CD4-positive, CD25-positive, alpha-beta regulatory T cell (primary cell): Measurements from ENCODE around the gene BPTF. TPM values are rescaled to one million over a fixed set of nuclear protein-coding genes. Genes with fewer than 3 reads are reported as not detected.
"Not testable (repeated sequence)": the region's sequence is repeated elsewhere in the genome, so short reads cannot be mapped to it uniquely, and the experiment has no call there.

Experiments
- ATAC-seq, 2 donors: fragments of 150-1000 bp; cut with Tn5 transposase; one replicate each; pipeline ENCODE4 v1.10.0; 2021; ENCODE audit warnings: low read depth in 2 of 2, moderate number of reproducible peaks in 2 of 2, moderate library complexity in 1 of 2
- DNase-seq, 3 donors: peaks; one replicate each; pipeline versions ENCODE4 v3.0.0 to v3.0.0-alpha.2; 2012 to 2022; ENCODE audit warnings: mixed read lengths in 1 of 3
- H3K27ac ChIP-seq: one replicate; pipeline ENCODE4 v1.7.0; 2013; ENCODE audit warnings: mild to moderate bottlenecking, low read length; ENCODE audit not compliant: insufficient read depth, poor library complexity, severe bottlenecking
- H3K27me3 ChIP-seq: one replicate; pipeline ENCODE4 v1.7.0; 2013; ENCODE audit warnings: low read length; ENCODE audit not compliant: control insufficient read depth, insufficient read depth
- H3K36me3 ChIP-seq: one replicate; pipeline ENCODE4 v1.7.0; 2013; ENCODE audit warnings: mild to moderate bottlenecking, low read length, moderate library complexity; ENCODE audit not compliant: control insufficient read depth, insufficient read depth
- H3K4me1 ChIP-seq: 2 replicates; pipeline ENCODE4 v1.7.0; 2013; ENCODE audit warnings: mild to moderate bottlenecking, low read length; ENCODE audit not compliant: insufficient read depth, control insufficient read depth, poor library complexity, severe bottlenecking
- H3K4me3 ChIP-seq: one replicate; pipeline ENCODE4 v1.7.0; 2013; ENCODE audit warnings: low read depth, mild to moderate bottlenecking, low read length, moderate library complexity
- H3K9me3 ChIP-seq, 2 experiments: 1 replicate in 1 of 2; 2 replicates in 1 of 2; pipeline ENCODE4 v1.7.0; 2013; ENCODE audit warnings: low read length in 2 of 2, mild to moderate bottlenecking in 1 of 2, moderate library complexity in 1 of 2; ENCODE audit not compliant: control insufficient read depth in 2 of 2
- H3K27ac Mint-ChIP-seq, 3 donors: one replicate each; pipeline ENCODE4 v1.8.0; 2020 to 2022; ENCODE audit warnings: mild to moderate bottlenecking in 3 of 3, mixed read lengths in 3 of 3, moderate library complexity in 2 of 3
- H3K27me3 Mint-ChIP-seq: one replicate; pipeline ENCODE4 v1.8.0; 2022; ENCODE audit warnings: mild to moderate bottlenecking, mixed read lengths
- H3K36me3 Mint-ChIP-seq: one replicate; pipeline ENCODE4 v1.8.0; 2020; ENCODE audit warnings: mixed read lengths
- H3K4me1 Mint-ChIP-seq, 4 donors: one replicate each; pipeline ENCODE4 v1.8.0; 2020 to 2022; ENCODE audit warnings: mixed read lengths in 4 of 4, mild to moderate bottlenecking in 1 of 4
- H3K4me3 Mint-ChIP-seq, 4 donors: one replicate each; pipeline ENCODE4 v1.8.0; 2020 to 2022; ENCODE audit warnings: mild to moderate bottlenecking in 4 of 4, mixed read lengths in 4 of 4, moderate library complexity in 3 of 4
- H3K9me3 Mint-ChIP-seq, 7 donors: one replicate each; pipeline ENCODE4 v1.8.0; 2020 to 2022; ENCODE audit warnings: mixed read lengths in 7 of 7, mild to moderate bottlenecking in 3 of 7, moderate library complexity in 2 of 7
- polyA plus RNA-seq, 4 donors: library from polyadenylated mRNA; unstranded; fragments of 300-500 nt; fragmentation: Illumina TruSeq; gene quantifications; one replicate each; pipeline ENCODE4 v1.2.3, GENCODE V29; 2021
- total RNA-seq: library from RNA; stranded (reverse); gene quantifications from one replicate; pipeline ENCODE4 v1.2.3, GENCODE V29; 2022

Gene BPTF
- total and polyA plus RNA-seq, 5 donors from 2014 or later = 7.5 to 157 (median 13.0) TPM

- Mint-ChIP-seq H3K36me3 (peaks cover 8% of the 10 kb centered on the region), H3K27ac (peak overlapping the region in 1 of 3 donors; percentile 65)
- peaks cover 40% of the 10 kb centered on the region for H3K4me1 ChIP-seq
Observed at GRCh38 chr17:67837965-67838364, 12.7 kb downstream of the BPTF start.

GRCh38 chr17:67838538-67838937 lies 13.2 kb downstream of the BPTF start:
- Histone ChIP-seq H3K36me3 (no peaks in the 10 kb centered on the region), H3K4me1 (peaks cover 40% of the 10 kb centered on the region), H3K27me3 (no peaks in the 10 kb centered on the region), H3K4me3 (peak overlapping the region; percentile 21), H3K9me3 (no peaks in the 10 kb centered on the region), H3K27ac (no peak overlapping the region)
- Mint-ChIP-seq H3K36me3 (peaks cover 5% of the 10 kb centered on the region), H3K27ac (no peak overlapping the region), H3K4me1 (peaks cover 39 to 86% (median 68%) of the 10 kb centered on the region in 4 donors), H3K27me3 (no peaks in the 10 kb centered on the region), H3K9me3 (no peaks in the 10 kb centered on the region), H3K4me3 (peak overlapping the region in 2 of 4 donors; percentile 2 to 15)
- ATAC-seq (no peak), DNase-seq (no peak)

More at GRCh38 chr17:67837965-67838364, 12.7 kb downstream of the BPTF start:
- H3K9me3 ChIP-seq = no peaks in the 10 kb centered on the region
- DNase-seq = no peak
- H3K4me3 ChIP-seq = no peak overlapping the region
- H3K9me3 Mint-ChIP-seq = no peaks in the 10 kb centered on the region
- peak overlapping the region in 2 of 4 donors; percentile 2 to 11 for H3K4me3 Mint-ChIP-seq
- H3K36me3 ChIP-seq = peaks cover 3% of the 10 kb centered on the region
- no peaks in the 10 kb centered on the region for H3K27me3 Mint-ChIP-seq
- H3K27ac ChIP-seq = no peak overlapping the region
- no peaks in the 10 kb centered on the region for H3K27me3 ChIP-seq
- ATAC-seq = no peak
- H3K4me1 Mint-ChIP-seq = peaks cover 39 to 90% (median 73%) of the 10 kb centered on the region in 4 donors

GRCh38 chr17:67841992-67842391 lies 16.7 kb downstream of the BPTF start:
- no peak overlapping the region for H3K27ac ChIP-seq
- DNase-seq (no peak), ATAC-seq (no peak)
- no peaks in the 10 kb centered on the region for H3K9me3 Mint-ChIP-seq
- no peak overlapping the region for H3K4me3 Mint-ChIP-seq
- H3K27ac Mint-ChIP-seq = peak overlapping the region in 1 of 3 donors; percentile 42
- no peaks in the 10 kb centered on the region for H3K27me3 ChIP-seq
- no peaks in the 10 kb centered on the region for H3K9me3 ChIP-seq
- peaks cover 26 to 73% (median 50%) of the 10 kb centered on the region in 4 donors for H3K4me1 Mint-ChIP-seq
- peaks cover 23% of the 10 kb centered on the region for H3K4me1 ChIP-seq
- H3K36me3 ChIP-seq = no peaks in the 10 kb centered on the region
- no peak overlapping the region for H3K4me3 ChIP-seq
- H3K27me3 Mint-ChIP-seq = no peaks in the 10 kb centered on the region
- peaks cover 4% of the 10 kb centered on the region for H3K36me3 Mint-ChIP-seq

- Mint-ChIP-seq H3K4me3 (no peak overlapping the region), H3K9me3 (no peaks in the 10 kb centered on the region), H3K36me3 (peaks cover 4% of the 10 kb centered on the region), H3K27me3 (no peaks in the 10 kb centered on the region), H3K27ac (peak overlapping the region in 2 of 3 donors; percentile 12 to 42), H3K4me1 (peaks cover 26 to 69% (median 46%) of the 10 kb centered on the region in 4 donors)
- Histone ChIP-seq H3K4me1 (peaks cover 21% of the 10 kb centered on the region), H3K9me3 (no peaks in the 10 kb centered on the region), H3K36me3 (no peaks in the 10 kb centered on the region), H3K4me3 (no peak overlapping the region), H3K27me3 (no peaks in the 10 kb centered on the region), H3K27ac (no peak overlapping the region)
- DNase-seq (no peak), ATAC-seq (no peak)
Observed at GRCh38 chr17:67842648-67843047, 17.3 kb downstream of the BPTF start.

GRCh38 chr17:67845374-67845773 lies 20.1 kb downstream of the BPTF start:
- Histone ChIP-seq H3K27me3 (no peaks in the 10 kb centered on the region), H3K9me3 (no peaks in the 10 kb centered on the region), H3K36me3 (no peaks in the 10 kb centered on the region), H3K4me1 (peaks cover 3% of the 10 kb centered on the region), H3K4me3 (no peak overlapping the region), H3K27ac (no peak overlapping the region)
- Mint-ChIP-seq H3K27me3 (no peaks in the 10 kb centered on the region), H3K27ac (peak overlapping the region in 1 of 3 donors; percentile 20), H3K4me3 (no peak overlapping the region), H3K4me1 (peaks cover 17 to 61% (median 43%) of the 10 kb centered on the region in 4 donors), H3K9me3 (no peaks in the 10 kb centered on the region), H3K36me3 (peaks cover 13% of the 10 kb centered on the region)
- no peak for DNase-seq
- ATAC-seq = no peak

- peaks cover 17% of the 10 kb centered on the region for H3K36me3 Mint-ChIP-seq
- not testable (repeated sequence) for ATAC-seq, H3K4me3 ChIP-seq, H3K36me3 ChIP-seq, H3K27ac Mint-ChIP-seq, DNase-seq, H3K27me3 ChIP-seq, H3K9me3 ChIP-seq, H3K27ac ChIP-seq, H3K27me3 Mint-ChIP-seq, H3K4me1 ChIP-seq, H3K9me3 Mint-ChIP-seq, H3K4me3 Mint-ChIP-seq
- peaks cover 18 to 63% (median 43%) of the 10 kb centered on the region in 4 donors for H3K4me1 Mint-ChIP-seq
Observed at GRCh38 chr17:67848189-67848588, 22.9 kb downstream of the BPTF start.

GRCh38 chr17:67848846-67849245 lies 23.5 kb downstream of the BPTF start:
- ATAC-seq = not testable (repeated sequence)

GRCh38 chr17:67850991-67851631 lies 25.8 kb downstream of the BPTF start:
- Mint-ChIP-seq H3K4me1 (peaks cover 29 to 74% (median 58%) of the 10 kb centered on the region in 4 donors), H3K36me3 (peaks cover 31% of the 10 kb centered on the region), H3K4me3 (peak overlapping the region in 1 of 4 donors; percentile 32), H3K27me3 (no peaks in the 10 kb centered on the region), H3K9me3 (no peaks in the 10 kb centered on the region), H3K27ac (peak overlapping the region; percentile 27 to 82 (median 43))
- Histone ChIP-seq H3K36me3 (peaks cover 13% of the 10 kb centered on the region), H3K27ac (peak overlapping the region; percentile 5), H3K4me3 (no peak overlapping the region), H3K27me3 (no peaks in the 10 kb centered on the region), H3K9me3 (no peaks in the 10 kb centered on the region), H3K4me1 (peaks cover 20% of the 10 kb centered on the region)
- DNase-seq (no peak), ATAC-seq (no peak)

More at GRCh38 chr17:67848846-67849245, 23.5 kb downstream of the BPTF start:
- H3K36me3 ChIP-seq, H3K27me3 Mint-ChIP-seq, H3K9me3 ChIP-seq, H3K4me1 ChIP-seq, H3K4me3 ChIP-seq, H3K27me3 ChIP-seq, H3K27ac ChIP-seq, H3K9me3 Mint-ChIP-seq, H3K4me3 Mint-ChIP-seq, DNase-seq: not testable (repeated sequence)
- Mint-ChIP-seq H3K36me3 (peaks cover 18% of the 10 kb centered on the region), H3K4me1 (peaks cover 21 to 65% (median 47%) of the 10 kb centered on the region in 4 donors), H3K27ac (peak overlapping the region in 2 of 3 donors; percentile 20 to 32)
